Measurements from ENCODE around the gene MS4A13. TPM values are rescaled to one million over a fixed set of nuclear protein-coding genes. Genes with fewer than 3 reads are reported as not detected.

MS4A13 gene
- total and polyA plus RNA-seq, 10 of the 15 experiments (the other 5 are each of a cell fraction or from before 2014, with no cell fraction given): not detected

DNA sequence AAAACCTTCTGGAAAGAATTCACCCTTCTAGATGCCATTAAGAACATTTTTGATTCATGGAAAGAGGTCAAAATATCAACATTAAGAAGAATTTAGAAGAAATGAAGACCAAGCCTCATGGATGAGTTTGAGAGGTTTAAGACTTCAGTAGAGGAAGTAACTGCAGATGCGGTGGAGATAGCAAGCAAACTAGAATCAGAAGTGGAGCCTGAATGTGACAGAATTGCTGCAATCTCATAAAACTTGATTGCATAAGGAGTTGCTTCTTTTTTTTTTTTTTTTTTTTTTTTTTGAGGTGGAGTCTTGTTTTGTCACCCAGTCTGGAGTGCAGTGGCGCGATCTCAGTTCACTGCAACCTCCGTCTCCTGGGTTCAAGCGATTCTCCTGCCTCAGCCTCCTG is 51.6 kb downstream of the MS4A13 start (continued):
- TF ChIP-seq MTA3 (IDR thresholded peaks at IDR 0.05; ENCODE audit: borderline replicate concordance, low read length): no peak
- TF ChIP-seq, protein P1, sequence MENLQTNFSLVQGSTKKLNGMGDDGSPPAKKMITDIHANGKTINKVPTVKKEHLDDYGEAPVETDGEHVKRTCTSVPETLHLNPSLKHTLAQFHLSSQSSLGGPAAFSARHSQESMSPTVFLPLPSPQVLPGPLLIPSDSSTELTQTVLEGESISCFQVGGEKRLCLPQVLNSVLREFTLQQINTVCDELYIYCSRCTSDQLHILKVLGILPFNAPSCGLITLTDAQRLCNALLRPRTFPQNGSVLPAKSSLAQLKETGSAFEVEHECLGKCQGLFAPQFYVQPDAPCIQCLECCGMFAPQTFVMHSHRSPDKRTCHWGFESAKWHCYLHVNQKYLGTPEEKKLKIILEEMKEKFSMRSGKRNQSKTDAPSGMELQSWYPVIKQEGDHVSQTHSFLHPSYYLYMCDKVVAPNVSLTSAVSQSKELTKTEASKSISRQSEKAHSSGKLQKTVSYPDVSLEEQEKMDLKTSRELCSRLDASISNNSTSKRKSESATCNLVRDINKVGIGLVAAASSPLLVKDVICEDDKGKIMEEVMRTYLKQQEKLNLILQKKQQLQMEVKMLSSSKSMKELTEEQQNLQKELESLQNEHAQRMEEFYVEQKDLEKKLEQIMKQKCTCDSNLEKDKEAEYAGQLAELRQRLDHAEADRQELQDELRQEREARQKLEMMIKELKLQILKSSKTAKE (IDR thresholded peaks at IDR 0.05; ENCODE audit: low read depth, poor library complexity, severe bottlenecking): no peak
- TF ChIP-seq CBX3 (IDR thresholded peaks at IDR 0.05; ENCODE audit: borderline replicate concordance, low read depth): no peak
- TF ChIP-seq SUZ12 (IDR thresholded peaks at IDR 0.05; ENCODE audit: unreplicated experiment): no peak

DNA sequence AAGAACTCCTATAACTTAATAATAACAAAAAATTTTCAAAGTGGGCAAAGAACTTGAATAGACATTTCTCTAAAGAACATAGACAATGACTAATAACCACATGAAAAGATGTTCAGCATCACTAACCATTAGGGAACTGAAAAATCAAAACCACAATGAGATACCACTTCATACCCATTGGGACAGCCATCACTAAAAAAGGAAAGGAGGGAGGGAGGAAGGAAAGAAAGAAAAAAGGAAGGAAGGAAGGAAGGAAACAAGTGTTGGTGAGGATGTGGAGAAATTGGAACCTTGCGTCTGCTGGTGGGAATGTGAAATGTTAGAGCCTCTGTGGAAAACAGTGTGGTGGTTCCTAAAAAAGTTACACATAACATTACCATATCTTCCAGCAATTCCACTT is 55.8 kb downstream of the MS4A13 start:
- H2AFZ ChIP-seq (ENCODE audit: control insufficient read depth, low read depth, low read length): no peak overlapping the region
- CTCF ChIA-PET: no interaction called here
- H3K4me1 ChIP-seq (ENCODE audit: control insufficient read depth, insufficient read depth, low read length): no peaks in the 10 kb centered on the region
- TF ChIP-seq IKZF2 (IDR thresholded peaks at IDR 0.05) (peak; percentile 95 to 96), SMC3 (IDR thresholded peaks at IDR 0.05; ENCODE audit: borderline replicate concordance, low read length) (no peak), IRF4 (IDR thresholded peaks at IDR 0.05; ENCODE audit: low read depth, low read length) (peak; percentile 60; the same call in 1 of the 2 replicates), ZZZ3 (IDR thresholded peaks at IDR 0.05; ENCODE audit: control insufficient read depth, insufficient read length, low read depth) (no peak), MEF2A (IDR thresholded peaks at IDR 0.05; ENCODE audit: insufficient read depth, low read depth, low read length) (0 out of 2 replicates have a peak, but pooled peaks have one; percentile 54), FOXM1 (IDR thresholded peaks at IDR 0.05; ENCODE audit: low read depth, low read length) (peak; percentile 65; the same call in 1 of the 2 replicates), NBN (IDR thresholded peaks at IDR 0.05) (peak; percentile 60; the same call in 1 of the 2 replicates), ZBED1 (IDR thresholded peaks at IDR 0.05; ENCODE audit: borderline replicate concordance) (peak; percentile 72; the same call in 1 of the 2 replicates), CBFB (IDR thresholded peaks at IDR 0.05; ENCODE audit: low read depth) (peak; percentile 93), RUNX3 (IDR thresholded peaks at IDR 0.05; ENCODE audit: low read length) (peak; percentile 99), CREM (IDR thresholded peaks at IDR 0.05; ENCODE audit: low read depth) (peak; percentile 56; the same call in 1 of the 2 replicates), ZNF217 (IDR thresholded peaks at IDR 0.05) (no peak)
- TF ChIP-seq, protein P1 (IDR thresholded peaks at IDR 0.05; ENCODE audit: low read depth, poor library complexity, severe bottlenecking): peak; percentile 56
- TF ChIP-seq, protein P2, sequence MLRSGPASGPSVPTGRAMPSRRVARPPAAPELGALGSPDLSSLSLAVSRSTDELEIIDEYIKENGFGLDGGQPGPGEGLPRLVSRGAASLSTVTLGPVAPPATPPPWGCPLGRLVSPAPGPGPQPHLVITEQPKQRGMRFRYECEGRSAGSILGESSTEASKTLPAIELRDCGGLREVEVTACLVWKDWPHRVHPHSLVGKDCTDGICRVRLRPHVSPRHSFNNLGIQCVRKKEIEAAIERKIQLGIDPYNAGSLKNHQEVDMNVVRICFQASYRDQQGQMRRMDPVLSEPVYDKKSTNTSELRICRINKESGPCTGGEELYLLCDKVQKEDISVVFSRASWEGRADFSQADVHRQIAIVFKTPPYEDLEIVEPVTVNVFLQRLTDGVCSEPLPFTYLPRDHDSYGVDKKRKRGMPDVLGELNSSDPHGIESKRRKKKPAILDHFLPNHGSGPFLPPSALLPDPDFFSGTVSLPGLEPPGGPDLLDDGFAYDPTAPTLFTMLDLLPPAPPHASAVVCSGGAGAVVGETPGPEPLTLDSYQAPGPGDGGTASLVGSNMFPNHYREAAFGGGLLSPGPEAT (IDR thresholded peaks at IDR 0.05; ENCODE audit: low read depth): peak; percentile 58; the same call in 1 of the 2 replicates
- TF ChIP-seq, protein P3, sequence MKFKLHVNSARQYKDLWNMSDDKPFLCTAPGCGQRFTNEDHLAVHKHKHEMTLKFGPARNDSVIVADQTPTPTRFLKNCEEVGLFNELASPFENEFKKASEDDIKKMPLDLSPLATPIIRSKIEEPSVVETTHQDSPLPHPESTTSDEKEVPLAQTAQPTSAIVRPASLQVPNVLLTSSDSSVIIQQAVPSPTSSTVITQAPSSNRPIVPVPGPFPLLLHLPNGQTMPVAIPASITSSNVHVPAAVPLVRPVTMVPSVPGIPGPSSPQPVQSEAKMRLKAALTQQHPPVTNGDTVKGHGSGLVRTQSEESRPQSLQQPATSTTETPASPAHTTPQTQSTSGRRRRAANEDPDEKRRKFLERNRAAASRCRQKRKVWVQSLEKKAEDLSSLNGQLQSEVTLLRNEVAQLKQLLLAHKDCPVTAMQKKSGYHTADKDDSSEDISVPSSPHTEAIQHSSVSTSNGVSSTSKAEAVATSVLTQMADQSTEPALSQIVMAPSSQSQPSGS (IDR thresholded peaks at IDR 0.05; ENCODE audit: low read length): peak; percentile 71

More for the DNA sequence above, 55.8 kb downstream of the MS4A13 start:
- FAIRE-seq (peak; percentile 44), ATAC-seq (peak; percentile 95), DNase-seq (ENCODE audit: low read depth, low spot score) (peak; percentile 59)
- no peaks in the 10 kb centered on the region for H3K36me3 ChIP-seq (ENCODE audit: control insufficient read depth in 2 of 2, insufficient read depth in 2 of 2, low read length in 1 of 2)
- H3K4me3 ChIP-seq: no peak overlapping the region
- H3K27me3 ChIP-seq (replicated peaks in 1 of 2; ENCODE audit: control insufficient read depth in 2 of 2, insufficient read depth in 2 of 2, low read length in 1 of 2): no peaks in the 10 kb centered on the region
- ChIA-PET SMC1A (ENCODE audit: uncharacterized antibody, unreplicated experiment) (no interaction called here), RAD21 (ENCODE audit: unreplicated experiment) (no interaction called here), POLR2A (no interaction called here)
- intact Hi-C loops (cut with micrococcal nuclease; ENCODE audit: unreplicated experiment): no loop called here
- in situ Hi-C loops (cut with MboI): no loop called here
- no peaks in the 10 kb centered on the region for H3K79me2 ChIP-seq (ENCODE audit: control insufficient read depth, insufficient read depth, low read length)
- WGBS (ENCODE audit: insufficient coverage, insufficient replicate concordance, low lambda C conversion rate, missing lambda C conversion rate): 0% methylated on average over 1 of the region's 1 CpG
- H3K27ac ChIP-seq (ENCODE audit: control insufficient read depth, insufficient read depth): no peak overlapping the region
- H3K9me3 ChIP-seq (replicated peaks; ENCODE audit: control insufficient read depth, insufficient read depth, low read length): peaks cover 4% of the 10 kb centered on the region; the same call in 2 of the 3 replicates
- no peaks in the 10 kb centered on the region for H4K20me1 ChIP-seq (ENCODE audit: control insufficient read depth, insufficient read depth)
- no peak overlapping the region for H3K9ac ChIP-seq (ENCODE audit: control insufficient read depth, insufficient read depth, low read length)
- BruUV-seq (replicated peaks): no TSS peak
- H3K4me2 ChIP-seq (ENCODE audit: control insufficient read depth, insufficient read depth): no peak overlapping the region
